Measurements from ENCODE around the gene RBBP8NL.

DNA sequence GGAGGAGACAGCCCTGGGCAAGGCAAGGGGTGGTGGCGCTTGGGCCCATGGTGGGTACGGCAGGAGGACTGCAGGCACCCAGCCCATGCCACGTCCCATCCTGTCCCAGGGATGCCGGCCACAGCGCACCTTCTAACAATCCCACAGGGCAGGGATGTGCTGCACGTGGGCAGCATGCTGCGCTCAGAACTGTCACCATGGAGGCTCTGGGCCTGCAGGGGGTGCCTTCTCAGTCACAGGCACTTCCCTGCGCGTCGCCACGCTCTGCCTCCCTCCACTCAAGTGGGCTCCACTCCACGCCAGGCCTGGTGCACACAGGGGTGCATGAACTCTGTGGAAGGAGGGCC lies 22.6 kb downstream of the RBBP8NL start:
- TF ChIP-seq CTCF (IDR thresholded peaks at IDR 0.05) (no peak), POLR2A (IDR thresholded peaks at IDR 0.05) (no peak)
